Gastrocnemius medialis (tissue), 4 donors: ENCODE measurements around the gene TMCO4. TPM values are rescaled to one million over a fixed set of nuclear protein-coding genes. Genes with fewer than 3 reads are reported as not detected.
"Not testable (repeated sequence)": the region's sequence is repeated elsewhere in the genome, so short reads cannot be mapped to it uniquely, and the experiment has no call there.

Experiments used
- ATAC-seq, 2 donors: fragments of 150-250 bp; one replicate each; pipeline ENCODE4 v1.9.1; 2016
- DNase-seq, 2 donors: peaks; one replicate each; pipeline ENCODE4 v3.0.0-alpha.2; 2019
- H3K27ac ChIP-seq, 4 donors: fragments of 200-600 bp; sonication (generic); 1 replicate in 1 of 4; 2 replicates in 3 of 4; pipeline ENCODE4 v1.5.1; 2016 to 2018; ENCODE audit warnings: mild to moderate bottlenecking in 2 of 4, moderate library complexity in 1 of 4
- H3K27me3 ChIP-seq, 3 donors: fragments of 200-600 bp; sonication (generic) in 2 of 3; 1 replicate in 1 of 3; 2 replicates in 2 of 3; pipeline versions ENCODE4 v1.5.1 to v1.6.0; 2016 to 2019; ENCODE audit warnings: mild to moderate bottlenecking in 1 of 3, moderate library complexity in 1 of 3
- H3K36me3 ChIP-seq, 2 donors: fragments of 200-600 bp; sonication (generic) in 1 of 2; one replicate each; pipeline ENCODE4 v1.5.1; 2017 to 2018
- H3K4me1 ChIP-seq, 2 donors: fragments of 200-600 bp; sonication (generic) in 1 of 2; one replicate each; pipeline ENCODE4 v1.5.1; 2016 to 2017; ENCODE audit warnings: mild to moderate bottlenecking in 2 of 2
- H3K4me3 ChIP-seq, 4 donors: fragments of 200-600 bp; sonication (generic) in 3 of 4; 1 replicate in 1 of 4; 2 replicates in 3 of 4; pipeline ENCODE4 v1.5.1; 2016 to 2019; ENCODE audit warnings: mild to moderate bottlenecking in 2 of 4
- H3K9me3 ChIP-seq, 3 donors: fragments of 200-600 bp; sonication (generic) in 2 of 3; 1 replicate in 1 of 3; 2 replicates in 2 of 3; pipeline ENCODE4 v1.5.1; 2016 to 2019
- POLR2A ChIP-seq, 2 donors: fragments of 450-650 bp; IDR thresholded peaks; one replicate each; pipeline ENCODE4 v1.6.1; 2017; ENCODE audit warnings: antibody characterized with exemption in 2 of 2, mild to moderate bottlenecking in 2 of 2, moderate library complexity in 2 of 2
- in situ Hi-C, 4 donors: fragments of 200-750 bp; cut with MboI; loops; one replicate each; pipeline versions ENCODE4 v1.15.0 to v1.8.0; 2017; ENCODE audit warnings: low sequenced_read_pairs in 4 of 4
- intact Hi-C: fragments of 100-400 bp; cut with DNase I; formaldehyde crosslinking; loops from one replicate; pipeline ENCODE4 v1.15.1; 2023; ENCODE audit warnings: low total_unique reads
- total RNA-seq, 4 donors: library from RNA; depleted of rRNA; stranded (reverse); fragments of >200 nt; gene quantifications; one replicate each; pipeline versions ENCODE4 v1.1.0 to v1.2.3, GENCODE V29; 2016
- TF ChIP-seq, protein P1 (sequence below), 5 experiments: fragments of 450-650 bp in 3 of 5; fragments of 200-600 bp in 2 of 5; sonication (generic) in 2 of 5; IDR thresholded peaks in 4 of 5; conservative IDR thresholded peaks in 1 of 5; 1 replicate in 4 of 5; 2 replicates in 1 of 5; pipeline ENCODE4 v1.5.1; 2016 to 2019; ENCODE audit warnings: antibody characterized with exemption in 5 of 5, mild to moderate bottlenecking in 3 of 5, moderate library complexity in 3 of 5

TMCO4 gene
- total RNA-seq, 4 donors from 2014 or later: 0.95 to 3.9 (median 2.4) TPM

DNA sequence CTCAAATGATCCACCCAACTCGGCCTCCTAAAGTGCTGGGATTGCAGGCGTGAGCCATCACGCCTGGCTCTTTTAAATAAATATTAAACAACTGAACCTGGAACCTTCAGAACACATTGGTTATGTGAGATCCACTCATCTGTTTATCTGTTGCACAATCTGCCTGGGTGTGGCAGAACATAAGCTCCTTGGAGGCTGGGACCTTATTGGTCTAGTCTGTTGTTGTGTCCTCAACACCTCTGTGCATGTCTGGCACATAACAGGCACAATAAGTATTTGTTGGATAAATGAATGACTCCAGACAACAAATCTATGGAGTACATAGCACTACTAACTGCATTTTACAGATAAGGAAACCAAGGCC lies 159.7 kb downstream of the TMCO4 start:
- Histone ChIP-seq H3K4me1 (peaks cover 9 to 10% of the 10 kb centered on the region in 2 donors), H3K4me3 (no peak overlapping the region), H3K27me3 (peaks cover 8 to 12% (median 12%) of the 10 kb centered on the region in 3 donors), H3K27ac (peak overlapping the region in 1 of 4 donors; percentile 54), H3K36me3 (no peaks in the 10 kb centered on the region), H3K9me3 (no peaks in the 10 kb centered on the region)
- no peak for TF ChIP-seq POLR2A (IDR thresholded peaks at IDR 0.05)
- intact Hi-C loops: no loop called here
- DNase-seq (peak; percentile 49 to 59), ATAC-seq (peak; percentile 78 to 83)
- in situ Hi-C loops: no loop called here

DNA sequence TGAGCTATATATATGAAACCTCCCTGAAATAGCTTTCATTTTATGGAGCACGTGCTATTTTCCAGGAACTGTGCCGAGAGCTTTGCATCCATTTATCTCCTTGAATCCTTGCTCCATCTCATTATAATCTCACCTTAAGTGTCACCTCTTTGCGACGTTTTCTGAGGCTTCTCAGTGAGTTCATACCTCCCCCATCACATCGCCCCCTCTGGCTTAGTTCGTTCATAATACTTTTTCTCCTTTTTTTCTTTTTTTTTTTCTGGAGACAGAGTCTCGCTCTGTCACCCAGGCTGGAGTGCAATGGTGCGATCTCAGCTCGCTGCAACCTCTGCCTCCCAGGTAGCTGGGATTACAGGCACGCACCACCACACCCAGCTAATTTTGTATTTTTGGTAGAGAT lies 160.5 kb downstream of the TMCO4 start:
- in situ Hi-C loops, DNase-seq, intact Hi-C loops: not testable (repeated sequence)

DNA sequence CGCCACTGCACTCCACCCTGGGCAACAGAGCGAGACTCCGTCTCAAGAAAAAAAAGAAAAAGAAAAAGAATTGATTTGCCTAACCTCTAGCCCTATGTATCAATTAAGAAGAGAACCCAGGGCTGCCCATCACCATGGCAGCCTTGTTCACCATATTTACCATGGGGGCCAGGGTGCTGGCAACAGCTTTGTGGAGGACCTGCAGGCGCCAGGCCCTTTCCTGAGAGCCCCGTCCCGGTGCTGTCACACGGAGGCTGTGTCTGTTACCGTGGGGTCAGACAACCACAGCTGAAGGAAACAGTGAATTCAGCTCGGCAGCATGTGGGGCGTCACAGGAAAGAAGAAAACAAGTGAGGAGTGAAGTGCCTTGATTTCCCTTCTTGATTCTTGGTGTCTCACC lies 162.1 kb downstream of the TMCO4 start:
- intact Hi-C loops (no loop called here), in situ Hi-C loops (no loop called here)
- H3K4me1 ChIP-seq: peaks cover 4 to 9% of the 10 kb centered on the region in 2 donors
- H3K27me3 ChIP-seq: peaks cover 0 to under 1% (median 0%) of the 10 kb centered on the region in 3 donors
- H3K36me3 ChIP-seq: no peaks in the 10 kb centered on the region
- ATAC-seq (no peak), DNase-seq (no peak)
- no peak for TF ChIP-seq POLR2A (IDR thresholded peaks at IDR 0.05)
- TF ChIP-seq, protein P1, sequence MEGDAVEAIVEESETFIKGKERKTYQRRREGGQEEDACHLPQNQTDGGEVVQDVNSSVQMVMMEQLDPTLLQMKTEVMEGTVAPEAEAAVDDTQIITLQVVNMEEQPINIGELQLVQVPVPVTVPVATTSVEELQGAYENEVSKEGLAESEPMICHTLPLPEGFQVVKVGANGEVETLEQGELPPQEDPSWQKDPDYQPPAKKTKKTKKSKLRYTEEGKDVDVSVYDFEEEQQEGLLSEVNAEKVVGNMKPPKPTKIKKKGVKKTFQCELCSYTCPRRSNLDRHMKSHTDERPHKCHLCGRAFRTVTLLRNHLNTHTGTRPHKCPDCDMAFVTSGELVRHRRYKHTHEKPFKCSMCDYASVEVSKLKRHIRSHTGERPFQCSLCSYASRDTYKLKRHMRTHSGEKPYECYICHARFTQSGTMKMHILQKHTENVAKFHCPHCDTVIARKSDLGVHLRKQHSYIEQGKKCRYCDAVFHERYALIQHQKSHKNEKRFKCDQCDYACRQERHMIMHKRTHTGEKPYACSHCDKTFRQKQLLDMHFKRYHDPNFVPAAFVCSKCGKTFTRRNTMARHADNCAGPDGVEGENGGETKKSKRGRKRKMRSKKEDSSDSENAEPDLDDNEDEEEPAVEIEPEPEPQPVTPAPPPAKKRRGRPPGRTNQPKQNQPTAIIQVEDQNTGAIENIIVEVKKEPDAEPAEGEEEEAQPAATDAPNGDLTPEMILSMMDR (IDR thresholded peaks at IDR 0.05 in 4 of 5, conservative IDR thresholded peaks at IDR 0.05 in 1 of 5): no peak
- no peaks in the 10 kb centered on the region for H3K9me3 ChIP-seq
- no peak overlapping the region for H3K4me3 ChIP-seq
- no peak overlapping the region for H3K27ac ChIP-seq

More for the DNA sequence above, 160.5 kb downstream of the TMCO4 start:
- H3K4me3 ChIP-seq, ATAC-seq, H3K9me3 ChIP-seq, H3K4me1 ChIP-seq, H3K27ac ChIP-seq, H3K27me3 ChIP-seq, H3K36me3 ChIP-seq: not testable (repeated sequence)

DNA sequence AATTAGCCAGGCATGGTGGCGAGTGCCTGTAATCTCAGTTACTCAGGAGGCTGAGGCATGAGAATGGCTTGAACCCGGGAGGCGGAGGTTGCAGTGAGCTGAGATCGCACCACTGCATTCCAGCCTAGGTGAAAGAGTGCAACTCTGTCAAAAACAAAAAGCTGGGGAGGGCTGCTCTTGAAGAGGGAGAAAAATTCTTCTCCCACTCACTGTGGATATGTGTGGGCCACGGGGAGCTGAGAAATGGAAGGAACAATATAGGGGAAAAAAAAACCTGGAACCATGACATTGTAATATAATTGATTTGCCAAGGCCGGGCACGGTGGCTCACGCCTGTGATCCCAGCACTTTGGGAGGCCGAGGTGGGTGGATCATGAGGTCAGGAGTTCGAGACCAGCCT lies 163.0 kb downstream of the TMCO4 start:
- not testable (repeated sequence) for ATAC-seq

DNA sequence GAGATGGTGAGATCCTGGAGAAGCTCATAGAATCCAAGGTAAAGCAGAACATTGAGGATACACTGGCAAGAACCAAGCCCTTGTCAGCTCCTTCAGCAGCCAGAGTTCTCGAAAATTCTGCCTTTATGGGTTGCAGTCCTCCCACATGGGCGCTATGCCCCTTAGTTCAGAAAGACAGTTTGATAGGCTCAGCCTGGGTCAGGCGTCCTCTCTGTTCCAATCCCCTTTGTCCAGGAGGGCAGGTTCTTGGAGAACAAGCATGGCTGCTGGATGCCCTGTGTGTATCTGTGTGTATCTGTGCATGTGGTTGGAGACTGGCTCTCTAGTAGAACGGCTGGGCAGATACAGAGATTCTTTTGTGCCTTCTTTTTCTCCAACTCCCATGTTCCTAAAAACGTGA lies 163.7 kb downstream of the TMCO4 start:
- Histone ChIP-seq H3K36me3 (no peaks in the 10 kb centered on the region), H3K4me1 (peaks cover 4 to 9% of the 10 kb centered on the region in 2 donors), H3K4me3 (no peak overlapping the region), H3K9me3 (no peaks in the 10 kb centered on the region), H3K27me3 (no peaks in the 10 kb centered on the region), H3K27ac (no peak overlapping the region)
- no peak for ATAC-seq
- in situ Hi-C loops: no loop called here
- TF ChIP-seq, protein P1 (IDR thresholded peaks at IDR 0.05 in 4 of 5, conservative IDR thresholded peaks at IDR 0.05 in 1 of 5): no peak
- TF ChIP-seq POLR2A (IDR thresholded peaks at IDR 0.05): no peak
- intact Hi-C loops: no loop called here
- DNase-seq: no peak

More for the DNA sequence above, 163.0 kb downstream of the TMCO4 start:
- H3K4me3 ChIP-seq, in situ Hi-C loops, DNase-seq, H3K9me3 ChIP-seq, H3K36me3 ChIP-seq, intact Hi-C loops, H3K4me1 ChIP-seq, H3K27ac ChIP-seq, H3K27me3 ChIP-seq: not testable (repeated sequence)

DNA sequence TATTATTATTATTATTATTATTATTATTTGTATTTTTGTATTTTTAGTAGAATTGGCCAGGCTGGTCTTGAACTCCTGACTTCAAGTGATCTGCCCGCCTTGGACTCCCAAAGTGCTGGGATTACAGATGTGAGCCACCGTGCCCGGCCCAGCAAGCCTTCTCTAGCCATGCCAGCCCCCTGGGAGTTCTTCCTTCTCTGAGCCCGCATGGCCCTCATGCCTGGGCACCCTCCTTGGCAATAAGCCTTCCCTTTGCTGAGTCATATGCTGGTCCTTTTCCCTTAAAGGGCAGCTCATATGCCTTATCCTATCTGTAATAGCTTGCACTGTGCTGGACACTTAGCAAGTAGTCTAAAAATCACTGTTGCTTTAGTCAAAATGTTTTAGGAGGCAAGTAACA lies 164.1 kb downstream of the TMCO4 start:
- H3K4me3 ChIP-seq: no peak overlapping the region
- no peaks in the 10 kb centered on the region for H3K9me3 ChIP-seq
- in situ Hi-C loops (no loop called here), intact Hi-C loops (no loop called here)
- no peak for TF ChIP-seq POLR2A (IDR thresholded peaks at IDR 0.05)
- TF ChIP-seq, protein P1 (IDR thresholded peaks at IDR 0.05 in 4 of 5, conservative IDR thresholded peaks at IDR 0.05 in 1 of 5): no peak
- peaks cover 4 to 6% of the 10 kb centered on the region in 2 donors for H3K4me1 ChIP-seq
- no peaks in the 10 kb centered on the region for H3K27me3 ChIP-seq
- peak in 1 of 2 donors; percentile 60 for ATAC-seq
- no peaks in the 10 kb centered on the region for H3K36me3 ChIP-seq
- DNase-seq: no peak
- no peak overlapping the region for H3K27ac ChIP-seq

DNA sequence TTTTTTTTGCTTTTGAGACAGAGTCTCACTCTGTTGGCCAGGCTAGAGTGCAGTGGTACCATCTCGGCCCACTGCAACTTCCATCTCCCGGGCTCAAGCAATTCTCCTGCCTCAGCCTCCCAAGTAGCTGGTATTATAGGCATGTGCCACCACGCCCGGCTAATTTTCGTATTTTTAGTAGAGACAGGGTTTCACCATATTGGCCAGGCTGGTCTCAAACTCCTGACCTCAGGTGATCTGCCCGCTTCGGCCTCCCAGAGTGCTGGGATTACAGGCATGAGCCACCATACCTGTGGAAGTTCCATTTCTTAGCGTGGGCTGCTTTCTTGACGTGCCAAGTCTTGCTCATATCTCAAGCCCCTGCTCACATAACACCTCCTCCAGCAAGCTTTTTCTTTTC lies 164.7 kb downstream of the TMCO4 start:
- H3K27ac ChIP-seq, H3K36me3 ChIP-seq, DNase-seq, H3K9me3 ChIP-seq, H3K4me1 ChIP-seq, in situ Hi-C loops, H3K27me3 ChIP-seq, H3K4me3 ChIP-seq, ATAC-seq, intact Hi-C loops: not testable (repeated sequence)
